HepG2 (cell line): ENCODE data around the gene BCAS3. TPM values are rescaled to one million over a fixed set of nuclear protein-coding genes. Genes with fewer than 3 reads are reported as not detected.

Experiments
- ARID2 ChIP-seq: sonication (generic); formaldehyde crosslinking; IDR thresholded peaks from 2 replicates; pipeline ENCODE4 v1.8.1; 2022; ENCODE audit warnings: mild to moderate bottlenecking, missing genetic modification reagents, borderline replicate concordance
- GFI1 ChIP-seq: sonication (generic); formaldehyde crosslinking; IDR thresholded peaks from 2 replicates; pipeline ENCODE4 v1.5.0; 2020; ENCODE audit warnings: missing genetic modification reagents, mild to moderate bottlenecking, borderline replicate concordance
- ISX ChIP-seq: sonication (generic); formaldehyde crosslinking; conservative IDR thresholded peaks from 2 replicates; pipeline ENCODE4 v1.5.0; 2020; ENCODE audit warnings: missing genetic modification reagents
- MAFK ChIP-seq, 2 experiments: IDR thresholded peaks in 1 of 2; conservative IDR thresholded peaks in 1 of 2; 2 replicates each; pipeline ENCODE4 v1.6.1; 2011; ENCODE audit warnings: improper control_type of control experiment in 2 of 2, low read length in 2 of 2
- PAX8 ChIP-seq: sonication (generic); formaldehyde crosslinking; IDR thresholded peaks from 2 replicates; pipeline ENCODE4 v1.8.0; 2022; ENCODE audit warnings: mild to moderate bottlenecking, missing genetic modification reagents, borderline replicate concordance
- SMYD3 ChIP-seq: sonication (generic); formaldehyde crosslinking; IDR thresholded peaks from 2 replicates; pipeline ENCODE4 v1.8.1; 2023; ENCODE audit warnings: mild to moderate bottlenecking, missing genetic modification reagents
- ZNF354B ChIP-seq: sonication (generic); formaldehyde crosslinking; IDR thresholded peaks from 2 replicates; pipeline ENCODE4 v1.8.0; 2022; ENCODE audit warnings: mild to moderate bottlenecking, missing genetic modification reagents
- ZNF577 ChIP-seq: sonication (generic); formaldehyde crosslinking; IDR thresholded peaks from 2 replicates; pipeline ENCODE4 v1.4.0; 2020; ENCODE audit warnings: mild to moderate bottlenecking, low read depth, missing genetic modification reagents, borderline replicate concordance
- ZNF607 ChIP-seq: sonication (generic); formaldehyde crosslinking; IDR thresholded peaks from 2 replicates; pipeline ENCODE4 v1.5.1; 2020; ENCODE audit warnings: missing genetic modification reagents, mild to moderate bottlenecking, borderline replicate concordance
- ZNF670 ChIP-seq: sonication (generic); formaldehyde crosslinking; IDR thresholded peaks from 2 replicates; pipeline ENCODE4 v1.8.0; 2022; ENCODE audit warnings: mild to moderate bottlenecking, missing genetic modification reagents, borderline replicate concordance
- polyA plus RNA-seq, 8 experiments: library from polyadenylated mRNA; depleted of rRNA in 3 of 8; stranded (reverse) in 7 of 8; unstranded in 1 of 8; fragments of >200 nt; fragmentation: Illumina TruSeq in 4 of 8; extraction: Trizol in 4 of 8; gene quantifications; 2 replicates each; pipeline versions ENCODE4 v1.2.1 to v1.2.3, GENCODE V29; 2011 to 2016; ENCODE audit warnings: low read depth in 4 of 8, missing spikeins in 1 of 8, mixed read lengths in 1 of 8; ENCODE audit not compliant: insufficient read depth in 1 of 8
- total RNA-seq, 5 experiments: library from RNA; depleted of rRNA; stranded (reverse); fragments of >200 nt; fragmentation: Illumina TruSeq; extraction: Trizol; gene quantifications; 2 replicates each; pipeline ENCODE4 v1.2.3, GENCODE V29; 2016; ENCODE audit warnings: low read depth in 1 of 5
- TF ChIP-seq, protein P1 (sequence below): sonication (generic); formaldehyde crosslinking; IDR thresholded peaks from 2 replicates; pipeline ENCODE4 v1.4.0; 2020; ENCODE audit warnings: missing genetic modification reagents, borderline replicate concordance
- TF ChIP-seq, protein P2 (sequence below): sonication (generic); formaldehyde crosslinking; IDR thresholded peaks from 2 replicates; pipeline ENCODE4 v1.5.0; 2020; ENCODE audit warnings: missing genetic modification reagents
- TF ChIP-seq, protein P3 (sequence below): sonication (generic); formaldehyde crosslinking; IDR thresholded peaks from 2 replicates; pipeline ENCODE4 v1.4.0; 2020; ENCODE audit warnings: missing genetic modification reagents, mild to moderate bottlenecking, borderline replicate concordance
- TF ChIP-seq, protein P4 (sequence below): sonication (generic); formaldehyde crosslinking; IDR thresholded peaks from 2 replicates; pipeline ENCODE4 v1.5.1; 2020; ENCODE audit warnings: missing genetic modification reagents, mild to moderate bottlenecking, borderline replicate concordance
- TF ChIP-seq, protein P5 (sequence below): sonication (generic); formaldehyde crosslinking; IDR thresholded peaks from 2 replicates; pipeline ENCODE4 v1.5.0; 2020; ENCODE audit warnings: mild to moderate bottlenecking, missing genetic modification reagents, moderate library complexity

BCAS3 gene
- total and polyA plus RNA-seq, 2 of the 13 experiments (the other 11 are each of a cell fraction or from before 2014, with no cell fraction given) = 10.7 to 11.2 TPM

DNA sequence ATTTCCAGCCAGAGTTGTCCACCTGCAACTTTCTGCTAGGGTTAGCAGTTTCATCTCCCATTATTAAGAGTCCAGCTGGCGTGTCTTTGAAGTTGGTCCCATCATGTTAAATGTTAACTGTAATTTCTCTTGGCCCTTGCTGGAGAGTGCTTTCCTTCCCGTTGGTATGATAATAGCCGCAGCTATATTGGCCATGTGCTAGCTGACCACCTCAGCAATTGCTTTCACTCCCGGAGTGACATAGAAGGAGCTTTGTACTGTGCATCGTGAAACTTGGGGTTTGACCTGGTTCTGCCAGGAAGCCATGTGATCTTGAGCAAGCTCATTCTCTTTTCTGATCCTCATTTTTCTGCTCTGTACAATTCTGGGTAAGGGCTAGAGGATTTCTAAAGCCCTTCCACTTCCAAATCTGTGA, 641.0 kb downstream of the BCAS3 start (continued):
- TF ChIP-seq, protein P1, sequence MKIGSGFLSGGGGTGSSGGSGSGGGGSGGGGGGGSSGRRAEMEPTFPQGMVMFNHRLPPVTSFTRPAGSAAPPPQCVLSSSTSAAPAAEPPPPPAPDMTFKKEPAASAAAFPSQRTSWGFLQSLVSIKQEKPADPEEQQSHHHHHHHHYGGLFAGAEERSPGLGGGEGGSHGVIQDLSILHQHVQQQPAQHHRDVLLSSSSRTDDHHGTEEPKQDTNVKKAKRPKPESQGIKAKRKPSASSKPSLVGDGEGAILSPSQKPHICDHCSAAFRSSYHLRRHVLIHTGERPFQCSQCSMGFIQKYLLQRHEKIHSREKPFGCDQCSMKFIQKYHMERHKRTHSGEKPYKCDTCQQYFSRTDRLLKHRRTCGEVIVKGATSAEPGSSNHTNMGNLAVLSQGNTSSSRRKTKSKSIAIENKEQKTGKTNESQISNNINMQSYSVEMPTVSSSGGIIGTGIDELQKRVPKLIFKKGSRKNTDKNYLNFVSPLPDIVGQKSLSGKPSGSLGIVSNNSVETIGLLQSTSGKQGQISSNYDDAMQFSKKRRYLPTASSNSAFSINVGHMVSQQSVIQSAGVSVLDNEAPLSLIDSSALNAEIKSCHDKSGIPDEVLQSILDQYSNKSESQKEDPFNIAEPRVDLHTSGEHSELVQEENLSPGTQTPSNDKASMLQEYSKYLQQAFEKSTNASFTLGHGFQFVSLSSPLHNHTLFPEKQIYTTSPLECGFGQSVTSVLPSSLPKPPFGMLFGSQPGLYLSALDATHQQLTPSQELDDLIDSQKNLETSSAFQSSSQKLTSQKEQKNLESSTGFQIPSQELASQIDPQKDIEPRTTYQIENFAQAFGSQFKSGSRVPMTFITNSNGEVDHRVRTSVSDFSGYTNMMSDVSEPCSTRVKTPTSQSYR = no peak
- no peak for TF ChIP-seq ISX (CRISPR knock-in tag)
- no peak for TF ChIP-seq GFI1
- TF ChIP-seq, protein P2, sequence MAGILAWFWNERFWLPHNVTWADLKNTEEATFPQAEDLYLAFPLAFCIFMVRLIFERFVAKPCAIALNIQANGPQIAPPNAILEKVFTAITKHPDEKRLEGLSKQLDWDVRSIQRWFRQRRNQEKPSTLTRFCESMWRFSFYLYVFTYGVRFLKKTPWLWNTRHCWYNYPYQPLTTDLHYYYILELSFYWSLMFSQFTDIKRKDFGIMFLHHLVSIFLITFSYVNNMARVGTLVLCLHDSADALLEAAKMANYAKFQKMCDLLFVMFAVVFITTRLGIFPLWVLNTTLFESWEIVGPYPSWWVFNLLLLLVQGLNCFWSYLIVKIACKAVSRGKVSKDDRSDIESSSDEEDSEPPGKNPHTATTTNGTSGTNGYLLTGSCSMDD (CRISPR knock-in tag) = no peak
- peak; percentile 61; the same call in 1 of the 2 replicates for TF ChIP-seq SMYD3
- TF ChIP-seq MAFK (conservative IDR thresholded peaks at IDR 0.05 in 1 of 2, IDR thresholded peaks at IDR 0.05 in 1 of 2; ENCODE audit: low read length in 2 of 2) = peak; percentile 40 to 61; a peak in 3 of 4 replicates
- TF ChIP-seq PAX8 = no peak
- TF ChIP-seq, protein P3, sequence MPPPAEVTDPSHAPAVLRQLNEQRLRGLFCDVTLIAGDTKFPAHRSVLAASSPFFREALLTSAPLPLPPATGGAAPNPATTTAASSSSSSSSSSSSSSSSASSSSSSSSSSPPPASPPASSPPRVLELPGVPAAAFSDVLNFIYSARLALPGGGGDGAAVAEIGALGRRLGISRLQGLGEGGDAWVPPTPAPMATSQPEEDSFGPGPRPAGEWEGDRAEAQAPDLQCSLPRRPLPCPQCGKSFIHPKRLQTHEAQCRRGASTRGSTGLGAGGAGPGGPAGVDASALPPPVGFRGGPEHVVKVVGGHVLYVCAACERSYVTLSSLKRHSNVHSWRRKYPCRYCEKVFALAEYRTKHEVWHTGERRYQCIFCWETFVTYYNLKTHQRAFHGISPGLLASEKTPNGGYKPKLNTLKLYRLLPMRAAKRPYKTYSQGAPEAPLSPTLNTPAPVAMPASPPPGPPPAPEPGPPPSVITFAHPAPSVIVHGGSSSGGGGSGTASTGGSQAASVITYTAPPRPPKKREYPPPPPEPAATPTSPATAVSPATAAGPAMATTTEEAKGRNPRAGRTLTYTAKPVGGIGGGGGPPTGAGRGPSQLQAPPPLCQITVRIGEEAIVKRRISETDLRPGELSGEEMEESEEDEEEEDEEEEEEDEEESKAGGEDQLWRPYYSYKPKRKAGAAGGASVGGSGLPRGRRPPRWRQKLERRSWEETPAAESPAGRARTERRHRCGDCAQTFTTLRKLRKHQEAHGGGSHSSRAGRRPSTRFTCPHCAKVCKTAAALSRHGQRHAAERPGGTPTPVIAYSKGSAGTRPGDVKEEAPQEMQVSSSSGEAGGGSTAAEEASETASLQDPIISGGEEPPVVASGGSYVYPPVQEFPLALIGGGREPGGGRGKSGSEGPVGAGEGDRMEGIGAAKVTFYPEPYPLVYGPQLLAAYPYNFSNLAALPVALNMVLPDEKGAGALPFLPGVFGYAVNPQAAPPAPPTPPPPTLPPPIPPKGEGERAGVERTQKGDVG (CRISPR knock-in tag) = no peak
- no peak for TF ChIP-seq ZNF670
- TF ChIP-seq, protein P4, sequence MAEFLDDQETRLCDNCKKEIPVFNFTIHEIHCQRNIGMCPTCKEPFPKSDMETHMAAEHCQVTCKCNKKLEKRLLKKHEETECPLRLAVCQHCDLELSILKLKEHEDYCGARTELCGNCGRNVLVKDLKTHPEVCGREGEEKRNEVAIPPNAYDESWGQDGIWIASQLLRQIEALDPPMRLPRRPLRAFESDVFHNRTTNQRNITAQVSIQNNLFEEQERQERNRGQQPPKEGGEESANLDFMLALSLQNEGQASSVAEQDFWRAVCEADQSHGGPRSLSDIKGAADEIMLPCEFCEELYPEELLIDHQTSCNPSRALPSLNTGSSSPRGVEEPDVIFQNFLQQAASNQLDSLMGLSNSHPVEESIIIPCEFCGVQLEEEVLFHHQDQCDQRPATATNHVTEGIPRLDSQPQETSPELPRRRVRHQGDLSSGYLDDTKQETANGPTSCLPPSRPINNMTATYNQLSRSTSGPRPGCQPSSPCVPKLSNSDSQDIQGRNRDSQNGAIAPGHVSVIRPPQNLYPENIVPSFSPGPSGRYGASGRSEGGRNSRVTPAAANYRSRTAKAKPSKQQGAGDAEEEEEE (CRISPR knock-in tag) = no peak
- 0 out of 2 replicates have a peak, but pooled peaks have one; percentile 57 for TF ChIP-seq ZNF354B (CRISPR knock-in tag)
- TF ChIP-seq ZNF607 (CRISPR knock-in tag) = no peak
- TF ChIP-seq, protein P5, sequence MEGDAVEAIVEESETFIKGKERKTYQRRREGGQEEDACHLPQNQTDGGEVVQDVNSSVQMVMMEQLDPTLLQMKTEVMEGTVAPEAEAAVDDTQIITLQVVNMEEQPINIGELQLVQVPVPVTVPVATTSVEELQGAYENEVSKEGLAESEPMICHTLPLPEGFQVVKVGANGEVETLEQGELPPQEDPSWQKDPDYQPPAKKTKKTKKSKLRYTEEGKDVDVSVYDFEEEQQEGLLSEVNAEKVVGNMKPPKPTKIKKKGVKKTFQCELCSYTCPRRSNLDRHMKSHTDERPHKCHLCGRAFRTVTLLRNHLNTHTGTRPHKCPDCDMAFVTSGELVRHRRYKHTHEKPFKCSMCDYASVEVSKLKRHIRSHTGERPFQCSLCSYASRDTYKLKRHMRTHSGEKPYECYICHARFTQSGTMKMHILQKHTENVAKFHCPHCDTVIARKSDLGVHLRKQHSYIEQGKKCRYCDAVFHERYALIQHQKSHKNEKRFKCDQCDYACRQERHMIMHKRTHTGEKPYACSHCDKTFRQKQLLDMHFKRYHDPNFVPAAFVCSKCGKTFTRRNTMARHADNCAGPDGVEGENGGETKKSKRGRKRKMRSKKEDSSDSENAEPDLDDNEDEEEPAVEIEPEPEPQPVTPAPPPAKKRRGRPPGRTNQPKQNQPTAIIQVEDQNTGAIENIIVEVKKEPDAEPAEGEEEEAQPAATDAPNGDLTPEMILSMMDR = no peak
- TF ChIP-seq ZNF577 (CRISPR knock-in tag) = no peak
- no peak for TF ChIP-seq ARID2 (CRISPR knock-in tag)
